GOT3 (cell line): ENCODE data around the gene HOXA13.

Source experiments
- DNase-seq: peaks from one replicate; lab custom pipeline; 2025; ENCODE audit warnings: mixed read lengths; lab: John Stamatoyannopoulos, UW

Gene HOXA13

GRCh38 chr7:27159266-27160144 is 40.4 kb downstream of the HOXA13 start:
- no peak for DNase-seq

- DNase-seq = no peak
Measured at GRCh38 chr7:27158436-27159265, 41.2 kb downstream of the HOXA13 start.

- DNase-seq = no peak
Measured at GRCh38 chr7:27157702-27158431, 42.0 kb downstream of the HOXA13 start.

GRCh38 chr7:27156916-27157701 is 42.8 kb downstream of the HOXA13 start:
- no peak for DNase-seq

GRCh38 chr7:27156508-27156898 is 43.4 kb downstream of the HOXA13 start, which contains the start of gene HOXA7:
TSS of gene HOXA7 (minus strand) at chr7:27156675. CDS start at chr7:27156545, 130 bp downstream.
- no peak for DNase-seq

GRCh38 chr7:27155816-27156507 is 43.9 kb downstream of the HOXA13 start:
- no peak for DNase-seq

- DNase-seq = no peak
Measured at GRCh38 chr7:27154901-27155815, 44.7 kb downstream of the HOXA13 start.

- DNase-seq = no peak
Measured at GRCh38 chr7:27154369-27154768, 45.5 kb downstream of the HOXA13 start.

GRCh38 chr7:27153526-27153925 is 46.4 kb downstream of the HOXA13 start:
- DNase-seq = no peak

- DNase-seq = no peak
Measured at GRCh38 chr7:27152816-27153442, 47.0 kb downstream of the HOXA13 start.

GRCh38 chr7:27151931-27152815 is 47.7 kb downstream of the HOXA13 start, which contains the start of gene HOXA3:
TSS of gene HOXA3 (minus strand) at chr7:27152583. CDS start at chr7:27110640, 41,943 bp downstream.
- peak; percentile 66 for DNase-seq

GRCh38 chr7:27151341-27151930 is 48.5 kb downstream of the HOXA13 start:
- DNase-seq = no peak

GRCh38 chr7:27150568-27151340 is 49.1 kb downstream of the HOXA13 start:
- peak; percentile 75 for DNase-seq

GRCh38 chr7:27149842-27150567 is 49.9 kb downstream of the HOXA13 start:
- DNase-seq = no peak

GRCh38 chr7:27148756-27149641 is 50.9 kb downstream of the HOXA13 start:
- no peak for DNase-seq
